Natural killer cell (primary cell): ENCODE results near the gene CMSS1. TPM values are rescaled to one million over a fixed set of nuclear protein-coding genes. Genes with fewer than 3 reads are reported as not detected.

Experiments
- ATAC-seq, 3 donors: fragments of 150-1000 bp in 2 of 3; fragments of 200-7000 bp in 1 of 3; cut with Tn5 transposase; 1 replicate in 1 of 3; 2 replicates in 2 of 3; pipeline ENCODE4 v1.10.0; 2021; ENCODE audit warnings: mild to moderate bottlenecking in 2 of 3, moderate library complexity in 2 of 3
- DNase-seq, 2 donors: peaks; one replicate each; pipeline versions ENCODE4 v3.0.0 to v3.0.0-alpha.2; 2013 to 2021; ENCODE audit warnings: mixed read lengths in 1 of 2
- H3K27ac ChIP-seq: one replicate; pipeline ENCODE4 v1.5.1; 2013; ENCODE audit warnings: mild to moderate bottlenecking, low read length
- H3K27me3 ChIP-seq: one replicate; pipeline ENCODE4 v1.6.1; 2013; ENCODE audit warnings: low read length; ENCODE audit not compliant: control insufficient read depth, insufficient read depth
- H3K36me3 ChIP-seq: one replicate; pipeline ENCODE4 v1.6.1; 2013; ENCODE audit warnings: low read length; ENCODE audit not compliant: control insufficient read depth, insufficient read depth
- H3K4me1 ChIP-seq: one replicate; pipeline ENCODE4 v1.6.1; 2013; ENCODE audit warnings: low read length; ENCODE audit not compliant: control insufficient read depth, insufficient read depth
- H3K4me3 ChIP-seq: one replicate; pipeline ENCODE4 v1.5.1; 2013; ENCODE audit warnings: low read length
- H3K9me3 ChIP-seq: one replicate; pipeline ENCODE4 v1.6.1; 2013; ENCODE audit warnings: low read length; ENCODE audit not compliant: control insufficient read depth, insufficient read depth
- H3K27ac Mint-ChIP-seq, 2 donors: one replicate each; pipeline ENCODE4 v1.8.0; 2022; ENCODE audit warnings: mild to moderate bottlenecking in 2 of 2, mixed read lengths in 2 of 2, moderate library complexity in 1 of 2
- H3K27me3 Mint-ChIP-seq, 2 donors: one replicate each; pipeline ENCODE4 v1.8.0; 2022; ENCODE audit warnings: low read depth in 2 of 2, mixed read lengths in 2 of 2
- H3K36me3 Mint-ChIP-seq: one replicate; pipeline ENCODE4 v1.8.0; 2022; ENCODE audit warnings: mixed read lengths
- H3K4me1 Mint-ChIP-seq, 2 donors: one replicate each; pipeline ENCODE4 v1.8.0; 2022; ENCODE audit warnings: mixed read lengths in 2 of 2
- H3K4me3 Mint-ChIP-seq: one replicate; pipeline ENCODE4 v1.8.0; 2022; ENCODE audit warnings: mild to moderate bottlenecking, moderate library complexity, mixed read lengths
- H3K9me3 Mint-ChIP-seq, 2 donors: one replicate each; pipeline ENCODE4 v1.8.0; 2022; ENCODE audit warnings: mixed read lengths in 2 of 2
- WGBS: methylation state at CpG from one replicate; pipeline ENCODE4 v1.1.7; 2013; ENCODE audit warnings: missing lambda C conversion rate; ENCODE audit not compliant: insufficient coverage; 5-methylcytosine and 5-hydroxymethylcytosine counted together
- intact Hi-C: fragments of 100-400 bp; cut with micrococcal nuclease; formaldehyde crosslinking; loops from one replicate; pipeline ENCODE4 v1.14.2; 2022
- total RNA-seq, 4 donors: library from RNA; stranded (reverse); fragments of 120-200 nt in 1 of 4; gene quantifications; one replicate each; pipeline versions ENCODE4 v1.2.3 to v1.2.4, GENCODE V29; 2013 to 2022
- TF ChIP-seq, protein P1 (sequence below): fragments of 200-600 bp; IDR thresholded peaks from one replicate; pipeline ENCODE4 v1.8.0; 2022; ENCODE audit warnings: antibody characterized with exemption

CMSS1 gene
- total RNA-seq, 3 donors from 2014 or later (not counting 1 experiment from before 2014, with no cell fraction given) = 7.8 to 12.7 (median 9.2) TPM

DNA sequence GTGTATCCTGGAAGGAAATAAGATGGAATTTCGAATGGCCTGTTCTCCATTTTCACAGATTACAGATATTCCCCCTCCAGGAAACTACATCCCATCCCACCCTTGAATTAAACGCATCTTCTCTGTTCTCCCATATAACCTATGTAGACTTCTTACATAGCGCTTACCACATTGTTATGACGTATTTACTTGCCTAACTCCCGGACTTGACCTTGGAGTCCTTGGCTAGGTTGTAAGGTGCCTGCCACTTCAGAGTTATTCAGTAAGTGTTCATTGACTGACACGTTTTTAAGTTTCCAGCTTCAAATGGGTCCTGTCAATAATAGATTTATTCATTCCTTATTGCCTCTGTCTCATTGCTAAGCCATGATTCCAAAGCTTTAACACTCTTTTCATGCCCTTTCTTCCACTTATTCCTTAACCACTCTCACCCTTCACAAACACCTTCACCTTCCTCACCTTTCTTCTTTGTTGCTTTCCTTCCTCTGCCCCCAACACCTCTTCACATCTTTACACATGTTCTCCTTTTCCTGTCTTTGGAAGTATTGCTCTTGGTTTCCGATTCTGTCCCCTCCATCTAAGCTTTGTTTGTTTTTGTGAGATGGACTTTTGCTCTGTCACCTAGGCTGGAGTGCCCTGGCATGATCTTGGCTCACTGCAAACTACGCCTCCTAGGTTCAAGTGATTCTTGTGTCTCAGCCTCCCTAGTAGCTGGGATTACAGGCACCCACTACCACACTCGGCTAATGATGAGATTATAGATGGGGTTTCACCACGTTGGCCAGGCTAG is 138.3 kb downstream of the CMSS1 start:
- DNase-seq = no peak
- ATAC-seq = no peak
- Histone ChIP-seq H3K27me3 (no peaks in the 10 kb centered on the region), H3K4me3 (no peak overlapping the region), H3K36me3 (no peaks in the 10 kb centered on the region), H3K27ac (no peak overlapping the region), H3K4me1 (no peaks in the 10 kb centered on the region), H3K9me3 (no peaks in the 10 kb centered on the region)
- no peaks in the 10 kb centered on the region for H3K27me3 Mint-ChIP-seq
- no peaks in the 10 kb centered on the region for H3K36me3 Mint-ChIP-seq
- TF ChIP-seq, protein P1, sequence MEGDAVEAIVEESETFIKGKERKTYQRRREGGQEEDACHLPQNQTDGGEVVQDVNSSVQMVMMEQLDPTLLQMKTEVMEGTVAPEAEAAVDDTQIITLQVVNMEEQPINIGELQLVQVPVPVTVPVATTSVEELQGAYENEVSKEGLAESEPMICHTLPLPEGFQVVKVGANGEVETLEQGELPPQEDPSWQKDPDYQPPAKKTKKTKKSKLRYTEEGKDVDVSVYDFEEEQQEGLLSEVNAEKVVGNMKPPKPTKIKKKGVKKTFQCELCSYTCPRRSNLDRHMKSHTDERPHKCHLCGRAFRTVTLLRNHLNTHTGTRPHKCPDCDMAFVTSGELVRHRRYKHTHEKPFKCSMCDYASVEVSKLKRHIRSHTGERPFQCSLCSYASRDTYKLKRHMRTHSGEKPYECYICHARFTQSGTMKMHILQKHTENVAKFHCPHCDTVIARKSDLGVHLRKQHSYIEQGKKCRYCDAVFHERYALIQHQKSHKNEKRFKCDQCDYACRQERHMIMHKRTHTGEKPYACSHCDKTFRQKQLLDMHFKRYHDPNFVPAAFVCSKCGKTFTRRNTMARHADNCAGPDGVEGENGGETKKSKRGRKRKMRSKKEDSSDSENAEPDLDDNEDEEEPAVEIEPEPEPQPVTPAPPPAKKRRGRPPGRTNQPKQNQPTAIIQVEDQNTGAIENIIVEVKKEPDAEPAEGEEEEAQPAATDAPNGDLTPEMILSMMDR = no peak
- no peaks in the 10 kb centered on the region for H3K4me1 Mint-ChIP-seq
- H3K4me3 Mint-ChIP-seq = no peak overlapping the region
- 94% methylated on average over 10 of the region's 10 CpGs for WGBS
- H3K27ac Mint-ChIP-seq = no peak overlapping the region
- H3K9me3 Mint-ChIP-seq = no peaks in the 10 kb centered on the region
- intact Hi-C loops = no loop called here

DNA sequence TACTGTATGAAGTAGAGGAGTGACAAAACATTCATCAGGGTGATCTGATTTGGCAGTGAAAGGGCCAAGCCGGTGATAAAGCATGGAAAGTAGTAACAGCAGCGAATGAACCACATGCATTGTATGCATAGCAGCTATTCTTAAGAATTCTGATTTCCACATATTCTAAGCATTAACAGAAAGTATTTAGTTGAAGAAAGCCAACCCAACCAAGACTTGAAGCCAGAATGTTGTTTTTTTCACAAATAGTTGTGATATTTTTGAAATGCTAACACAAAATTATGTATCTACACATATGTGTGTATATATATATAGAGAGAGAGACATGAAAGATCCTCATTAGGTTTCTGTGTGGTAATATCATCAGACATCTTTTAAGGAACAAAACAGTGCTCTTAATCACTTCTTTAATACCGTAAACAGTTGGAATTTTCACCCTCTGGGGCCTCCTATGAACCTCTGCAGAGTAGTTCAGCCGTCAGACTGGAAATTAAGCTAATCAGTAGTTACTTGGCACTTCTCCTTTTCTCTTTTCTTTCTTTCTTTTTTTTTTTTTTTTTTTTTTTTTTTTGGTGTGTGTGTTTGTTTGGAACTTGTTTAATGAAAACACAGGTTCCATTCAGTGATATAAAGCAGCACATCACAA is 139.6 kb downstream of the CMSS1 start:
- 93% methylated on average over 4 of the region's 4 CpGs for WGBS
- H3K4me1 ChIP-seq = no peaks in the 10 kb centered on the region
- H3K9me3 Mint-ChIP-seq = no peaks in the 10 kb centered on the region
- H3K27ac ChIP-seq = no peak overlapping the region
- DNase-seq (no peak), ATAC-seq (no peak)
- no peaks in the 10 kb centered on the region for H3K4me1 Mint-ChIP-seq
- H3K27me3 ChIP-seq = no peaks in the 10 kb centered on the region
- no peak overlapping the region for H3K27ac Mint-ChIP-seq
- no peaks in the 10 kb centered on the region for H3K27me3 Mint-ChIP-seq
- H3K36me3 Mint-ChIP-seq = no peaks in the 10 kb centered on the region
- no peaks in the 10 kb centered on the region for H3K36me3 ChIP-seq
- H3K4me3 Mint-ChIP-seq = no peak overlapping the region
- H3K4me3 ChIP-seq = no peak overlapping the region
- no peaks in the 10 kb centered on the region for H3K9me3 ChIP-seq
- intact Hi-C loops = no loop called here
- TF ChIP-seq, protein P1 = no peak

DNA sequence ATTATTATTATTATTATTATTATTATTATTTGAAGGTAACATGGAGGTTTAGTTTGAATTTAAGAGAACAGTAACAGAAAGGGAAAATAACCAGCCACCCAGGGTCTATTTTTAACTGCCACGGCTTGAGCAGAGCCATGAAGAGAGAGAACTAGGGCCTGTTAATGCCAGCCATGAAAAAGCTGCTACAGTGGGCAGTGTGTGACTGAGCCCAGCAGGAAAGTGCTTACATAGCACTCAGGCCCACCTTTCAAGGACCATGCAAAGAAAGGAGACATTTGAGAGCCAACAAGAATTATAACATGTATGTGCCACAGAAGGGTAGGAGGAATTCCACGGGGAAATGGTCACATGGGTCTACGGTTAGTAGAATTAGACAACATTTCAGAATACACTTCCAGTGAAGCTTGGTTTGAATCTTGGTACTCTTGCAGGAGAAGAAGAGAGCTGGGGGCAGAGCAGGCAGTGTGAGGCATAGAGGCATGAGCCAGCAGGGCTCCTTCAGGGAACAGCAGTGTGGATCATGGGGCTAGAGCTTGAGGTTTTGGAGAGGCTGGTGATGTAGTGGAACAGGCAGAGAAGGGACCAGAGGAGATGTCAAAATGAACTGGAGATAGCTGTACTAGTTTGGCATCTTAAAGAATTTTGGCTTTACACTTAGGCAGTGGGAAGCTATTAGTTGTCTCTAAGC is 140.7 kb downstream of the CMSS1 start:
- H3K9me3 ChIP-seq = no peaks in the 10 kb centered on the region
- WGBS = 94% methylated on average over 3 of the region's 3 CpGs
- no peaks in the 10 kb centered on the region for H3K9me3 Mint-ChIP-seq
- H3K4me1 ChIP-seq = no peaks in the 10 kb centered on the region
- H3K27ac ChIP-seq = no peak overlapping the region
- ATAC-seq (no peak), DNase-seq (no peak)
- H3K4me3 ChIP-seq = no peak overlapping the region
- H3K27me3 Mint-ChIP-seq = no peaks in the 10 kb centered on the region
- no peak overlapping the region for H3K27ac Mint-ChIP-seq
- H3K36me3 ChIP-seq = no peaks in the 10 kb centered on the region
- TF ChIP-seq, protein P1 = no peak
- H3K4me3 Mint-ChIP-seq = no peak overlapping the region
- no peaks in the 10 kb centered on the region for H3K4me1 Mint-ChIP-seq
- H3K36me3 Mint-ChIP-seq = no peaks in the 10 kb centered on the region
- no peaks in the 10 kb centered on the region for H3K27me3 ChIP-seq
- intact Hi-C loops = no loop called here
